Activated CD8-positive, alpha-beta memory T cell treated with anti-CD3 and anti-CD28 coated beads, Interleukin-2, amount 50 U/mL, for 1 hour (primary cell): ENCODE measurements around the gene RUNDC3A.

Source experiments
- DNase-seq: peaks from one replicate; pipeline ENCODE4 v3.0.0-alpha.2; 2020; ENCODE audit errors: extremely low read depth

Gene RUNDC3A

GRCh38 chr17:44283344-44284023 is 24.9 kb upstream of the RUNDC3A start:
- DNase-seq = no peak

GRCh38 chr17:44284024-44284400 is 24.4 kb upstream of the RUNDC3A start:
- no peak for DNase-seq

DNA sequence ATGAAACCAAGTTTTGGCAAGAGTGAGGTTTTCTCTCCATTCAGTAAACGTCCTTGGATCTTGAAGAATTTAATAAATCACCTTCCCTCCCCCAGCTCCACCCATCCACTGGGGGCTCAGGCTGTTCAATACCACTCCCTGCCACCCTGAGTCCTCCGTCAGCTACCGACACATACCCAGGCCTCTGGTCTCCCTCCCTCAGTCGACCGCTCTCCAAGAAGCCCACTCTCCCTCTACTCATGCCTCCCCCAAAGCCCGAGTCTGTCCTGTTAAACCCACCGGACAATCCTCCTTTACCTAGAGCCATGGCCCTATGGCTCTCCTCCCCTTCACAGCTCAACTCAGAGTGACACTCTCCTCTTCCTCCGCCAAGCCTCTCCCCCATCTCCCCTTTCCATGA is 20.8 kb upstream of the RUNDC3A start:
- DNase-seq = no peak

GRCh38 chr17:44293509-44294226 is 14.7 kb upstream of the RUNDC3A start:
- DNase-seq = no peak

GRCh38 chr17:44297975-44298374 is 10.4 kb upstream of the RUNDC3A start:
- no peak for DNase-seq

DNA sequence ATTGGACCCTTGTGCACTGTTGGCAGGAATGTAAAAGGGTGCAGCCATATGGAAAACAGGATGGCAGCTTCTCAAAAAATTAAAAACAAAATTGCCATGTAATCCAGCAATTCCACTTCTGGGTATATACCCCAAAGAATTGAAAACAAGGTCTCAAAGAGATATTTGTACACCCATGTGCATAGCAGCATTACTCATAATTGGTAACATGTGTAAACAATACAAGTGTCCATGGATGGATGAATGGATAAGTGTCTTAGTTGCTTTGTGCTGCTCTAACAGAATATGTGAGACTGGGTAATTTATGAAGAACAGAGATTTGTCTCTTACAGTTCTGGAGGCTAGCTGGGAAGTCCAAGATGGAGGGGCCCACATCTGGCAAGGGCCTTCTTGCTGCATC is 3.8 kb upstream of the RUNDC3A start:
- DNase-seq = no peak

DNA sequence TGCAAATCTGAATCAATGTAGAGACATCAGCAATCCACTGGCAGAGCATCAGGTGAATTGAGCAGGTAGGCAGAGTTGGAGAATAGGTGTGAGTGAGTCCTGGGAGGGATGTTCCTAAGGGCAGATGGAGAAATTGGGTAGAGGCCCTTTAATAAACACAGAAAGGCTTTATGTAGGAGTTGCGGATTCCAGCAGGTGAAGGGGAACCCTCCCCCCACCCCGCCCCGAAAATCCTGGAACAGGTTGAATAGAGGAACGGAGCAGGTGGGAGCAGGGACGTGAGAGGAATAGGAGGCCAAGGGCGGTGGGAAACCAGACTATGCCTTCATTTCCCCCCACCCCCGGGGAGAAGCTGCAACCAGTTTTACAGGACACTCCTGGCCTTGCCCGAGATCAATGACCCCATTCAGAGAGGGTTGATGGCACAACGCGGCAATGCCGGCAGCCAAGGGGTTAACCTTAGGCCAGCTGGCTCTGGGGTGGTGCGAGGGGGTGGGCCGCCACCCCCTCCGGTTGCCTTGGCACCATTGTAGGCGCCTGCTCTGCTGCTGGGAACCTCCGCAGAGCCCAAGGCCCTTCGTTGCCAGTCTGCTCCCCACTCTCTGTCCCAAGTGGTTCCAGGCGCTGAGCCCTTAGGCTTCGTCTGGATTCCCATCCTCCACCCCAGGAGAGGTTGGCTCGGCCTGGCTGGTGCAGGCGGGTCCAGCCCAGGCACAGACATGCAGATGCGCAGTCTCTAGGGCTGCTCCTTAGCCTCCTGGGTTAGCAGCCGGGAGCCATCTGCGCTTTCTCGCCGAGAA is 814 bp upstream of the RUNDC3A start:
- no peak for DNase-seq

DNA sequence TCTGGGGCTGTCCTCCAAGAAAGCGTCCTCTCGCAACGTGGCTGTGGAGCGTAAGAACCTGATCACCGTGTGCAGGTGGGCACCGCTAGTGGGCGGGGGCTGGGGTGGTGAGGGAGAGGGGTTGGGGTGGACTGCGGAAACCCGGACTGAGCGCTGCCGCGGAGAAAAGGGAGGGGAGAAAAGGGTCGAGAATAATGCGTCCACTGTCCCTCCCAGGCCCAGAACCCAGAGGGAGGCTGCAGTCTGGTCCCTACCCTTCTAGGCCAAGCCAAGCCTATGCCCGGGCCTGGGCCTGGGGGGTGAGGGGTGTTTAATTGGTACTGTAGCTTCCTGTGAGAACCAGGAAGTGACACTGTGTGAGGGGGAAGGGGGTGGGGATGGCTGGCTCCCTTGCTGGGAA is 464 bp downstream of the RUNDC3A start:
- no peak for DNase-seq

DNA sequence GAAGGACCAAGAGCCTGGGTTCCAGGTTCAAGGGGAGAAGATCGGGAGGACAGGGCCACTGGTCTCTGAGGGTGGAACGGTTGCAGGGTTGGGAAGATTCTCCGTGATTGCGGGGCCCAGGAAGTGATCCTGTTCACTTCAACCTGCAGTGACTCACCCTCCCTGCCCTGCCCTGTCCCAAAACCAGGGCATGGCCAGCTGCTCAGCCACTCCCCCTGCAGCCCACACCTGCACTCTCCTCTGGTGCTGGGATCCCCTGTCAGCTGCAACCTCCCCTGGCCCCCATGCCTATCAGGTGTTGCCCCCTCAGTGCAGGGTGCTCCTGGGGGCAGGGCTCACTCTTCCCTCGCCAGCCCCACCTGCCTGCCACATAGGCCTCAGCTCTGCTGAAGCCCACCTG is 1.1 kb downstream of the RUNDC3A start:
- no peak for DNase-seq

GRCh38 chr17:44310188-44310587 is 1.8 kb downstream of the RUNDC3A start:
- DNase-seq = no peak

GRCh38 chr17:44310609-44311376 is 2.4 kb downstream of the RUNDC3A start:
- DNase-seq = no peak

DNA sequence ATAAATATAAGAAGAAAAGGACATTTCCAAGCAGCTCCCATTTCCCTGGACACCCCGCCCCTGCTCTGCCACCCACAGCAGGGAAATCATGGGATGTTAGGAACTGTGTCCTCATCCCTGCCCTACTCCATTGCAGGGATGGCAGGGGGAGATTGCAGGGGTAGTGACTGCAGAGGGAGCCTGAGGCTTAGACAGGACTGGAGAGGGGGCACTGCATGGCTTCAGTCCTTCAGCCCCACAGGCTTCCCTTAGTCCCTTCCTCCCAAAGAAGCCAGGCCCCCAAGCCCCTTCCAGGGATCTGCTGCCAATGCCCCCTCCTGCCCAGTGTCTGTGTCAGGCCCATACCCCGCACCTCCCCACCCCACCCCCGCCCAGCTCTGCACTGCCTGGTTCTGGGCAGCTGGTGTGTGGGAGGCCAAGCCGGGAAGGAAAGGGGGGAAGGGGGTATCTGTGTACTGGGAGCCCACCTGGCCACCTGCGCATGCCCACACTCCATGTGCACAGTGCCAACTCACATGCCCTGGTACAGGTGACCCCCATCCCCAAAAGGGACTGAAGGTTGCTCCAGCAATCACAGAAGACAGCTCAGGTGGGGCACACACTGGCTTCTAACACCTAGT is 3.3 kb downstream of the RUNDC3A start:
- no peak for DNase-seq

GRCh38 chr17:44312396-44313104 is 4.1 kb downstream of the RUNDC3A start:
- no peak for DNase-seq

GRCh38 chr17:44314031-44314430 is 5.6 kb downstream of the RUNDC3A start:
- no peak for DNase-seq

DNA sequence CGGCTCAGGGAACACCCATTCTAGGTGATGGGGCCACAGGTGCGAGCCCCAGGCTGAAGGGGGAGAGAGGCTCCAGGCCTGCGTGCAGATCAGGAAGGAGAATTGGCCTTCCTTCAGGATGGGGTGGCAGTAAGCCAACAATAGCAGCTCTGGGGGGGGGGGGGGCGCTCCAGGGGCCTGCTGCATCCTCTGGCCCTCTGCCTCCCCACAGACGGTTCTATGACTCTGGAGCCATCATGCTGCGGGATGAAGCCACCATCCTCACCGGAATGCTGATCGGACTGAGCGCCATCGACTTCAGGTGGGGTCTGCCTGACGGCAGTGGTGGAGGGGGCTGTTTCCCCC is 6.1 kb downstream of the RUNDC3A start:
- DNase-seq = no peak

- DNase-seq = no peak
Measured at GRCh38 chr17:44314869-44315661, 6.7 kb downstream of the RUNDC3A start.

DNA sequence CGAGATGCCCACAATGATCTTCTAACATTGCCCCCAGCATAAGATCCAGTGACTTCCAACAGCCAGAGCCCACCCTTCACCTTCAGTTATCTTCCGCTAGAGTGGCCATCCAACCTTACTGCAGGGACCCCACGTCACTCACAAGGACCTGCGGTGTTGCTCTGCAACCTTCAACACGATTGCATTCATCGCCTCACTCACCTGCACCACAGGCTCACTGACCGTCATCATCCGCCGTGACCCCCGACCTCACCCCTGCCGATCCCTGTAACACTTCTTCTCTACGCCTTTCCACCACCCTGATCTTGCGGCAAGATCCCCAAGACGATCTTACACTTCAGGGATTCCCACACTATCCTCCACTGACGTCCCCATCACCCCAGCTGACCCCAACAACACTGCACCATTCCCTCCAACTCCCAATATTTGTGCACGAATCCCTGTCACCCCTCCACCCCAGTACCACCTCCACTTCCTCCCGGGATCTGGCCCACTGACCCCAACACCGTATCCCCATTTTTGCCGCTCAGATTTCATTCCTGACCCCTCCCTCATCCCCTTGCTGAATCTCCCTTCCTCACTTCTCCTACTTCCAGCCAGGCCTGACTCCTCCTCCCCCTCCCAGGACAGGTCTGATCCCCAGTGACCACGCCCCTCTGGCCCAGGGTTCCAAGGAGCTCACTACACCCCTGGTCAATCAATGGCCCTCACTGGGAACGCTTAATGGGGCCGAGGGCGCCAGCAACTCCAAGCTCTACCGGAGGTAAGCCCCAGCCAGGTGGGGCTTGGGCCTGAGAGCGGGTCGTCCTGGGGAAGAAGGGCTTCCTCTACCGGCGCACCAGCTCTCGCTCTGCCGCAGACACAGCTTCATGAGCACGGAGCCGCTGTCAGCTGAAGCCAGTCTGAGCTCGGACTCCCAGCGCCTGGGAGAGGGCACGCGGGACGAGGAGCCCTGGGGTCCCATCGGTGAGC is 7.6 kb downstream of the RUNDC3A start:
- DNase-seq = no peak

GRCh38 chr17:44317545-44317944 is 9.1 kb downstream of the RUNDC3A start:
- no peak for DNase-seq
